Activated CD4-positive, alpha-beta T cell treated with anti-CD3 and anti-CD28 coated beads, Interleukin-10, Interleukin-2, amounts not matched to agents 100 ng/mL and 50 ng/mL, durations not matched to agents 16 hours and 8 hours (primary cell): Measurements from ENCODE around the gene DENND2D.

ENCODE experiments used
- DNase-seq: peaks from one replicate; pipeline ENCODE4 v3.0.0-alpha.2; 2020

Gene DENND2D

GRCh38 chr1:111174070-111174469, 26.4 kb downstream of the DENND2D start:
- no peak for DNase-seq

DNA sequence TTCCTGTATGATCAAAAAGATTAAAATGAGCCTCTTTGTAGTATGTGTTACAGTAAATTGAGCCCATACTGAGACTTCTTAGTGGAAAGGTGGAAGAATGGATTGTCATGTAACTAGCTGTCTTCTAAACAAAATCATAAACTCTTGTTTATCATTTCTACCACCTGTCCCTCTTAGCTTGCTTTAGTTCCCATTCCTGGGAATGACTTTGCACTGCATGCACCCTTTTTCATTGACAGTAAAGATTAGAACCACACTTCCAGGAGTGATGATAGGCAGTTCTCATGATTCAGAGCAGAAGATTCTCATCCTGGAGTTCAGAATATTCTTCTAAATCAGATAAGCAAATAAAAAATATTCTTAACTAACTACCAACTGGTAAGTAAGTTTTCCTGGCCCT, 28.0 kb downstream of the DENND2D start:
- DNase-seq = no peak

DNA sequence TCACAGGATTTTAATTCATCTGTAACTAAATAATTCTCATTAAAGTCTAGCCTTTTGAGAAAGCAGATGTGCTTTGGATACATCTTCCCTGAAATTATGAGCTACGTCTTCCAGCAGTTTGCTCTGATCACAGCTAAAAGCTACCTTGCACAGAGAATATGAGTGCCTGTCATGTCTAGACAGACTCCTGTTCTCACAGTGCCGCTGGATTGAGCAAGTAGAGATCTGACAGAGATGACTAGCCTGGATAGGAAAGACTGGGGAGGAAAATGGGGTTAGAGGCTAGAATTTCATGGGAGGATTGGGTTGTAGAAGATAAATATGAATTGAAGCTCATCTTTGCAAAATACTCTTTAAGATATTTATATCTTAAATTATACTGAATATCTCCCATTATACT, 36.3 kb downstream of the DENND2D start:
- no peak for DNase-seq

DNA sequence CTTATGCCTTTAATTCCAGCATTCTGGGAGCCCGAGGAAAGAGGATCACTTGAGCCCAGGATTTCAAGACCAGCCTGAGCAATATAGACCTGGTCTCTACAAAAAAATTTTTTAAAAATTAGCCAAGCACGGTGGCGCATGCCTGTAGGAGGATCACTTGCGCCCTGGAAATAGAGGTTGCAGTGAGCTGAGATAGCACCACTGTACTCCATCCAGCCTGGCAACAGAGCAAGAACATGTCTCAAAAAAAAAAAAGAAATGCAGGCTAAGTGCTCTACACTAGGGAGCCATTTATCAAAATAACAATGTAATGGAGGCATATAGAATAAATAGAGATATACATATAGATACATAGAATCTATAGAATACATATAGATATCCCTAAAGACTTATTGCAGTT, 37.1 kb downstream of the DENND2D start:
- no peak for DNase-seq

DNA sequence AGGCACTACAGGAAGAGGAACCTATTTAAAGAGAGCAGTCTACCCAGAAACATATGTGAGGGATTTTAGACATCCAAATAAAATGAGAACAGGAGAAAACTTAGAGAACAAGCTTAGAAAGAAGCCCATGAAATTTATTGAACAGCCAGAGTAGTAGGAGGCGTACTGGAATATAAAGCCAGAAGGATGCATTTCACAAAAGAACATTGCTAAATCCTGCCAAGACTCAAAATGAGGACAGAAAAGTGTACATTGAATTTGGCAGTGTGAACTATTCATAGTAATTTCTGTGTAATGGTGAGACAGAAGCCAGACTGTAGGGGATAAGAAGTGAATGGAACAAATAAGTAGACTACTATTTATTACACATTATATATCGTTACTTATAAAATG, 38.0 kb downstream of the DENND2D start:
- DNase-seq = no peak

DNA sequence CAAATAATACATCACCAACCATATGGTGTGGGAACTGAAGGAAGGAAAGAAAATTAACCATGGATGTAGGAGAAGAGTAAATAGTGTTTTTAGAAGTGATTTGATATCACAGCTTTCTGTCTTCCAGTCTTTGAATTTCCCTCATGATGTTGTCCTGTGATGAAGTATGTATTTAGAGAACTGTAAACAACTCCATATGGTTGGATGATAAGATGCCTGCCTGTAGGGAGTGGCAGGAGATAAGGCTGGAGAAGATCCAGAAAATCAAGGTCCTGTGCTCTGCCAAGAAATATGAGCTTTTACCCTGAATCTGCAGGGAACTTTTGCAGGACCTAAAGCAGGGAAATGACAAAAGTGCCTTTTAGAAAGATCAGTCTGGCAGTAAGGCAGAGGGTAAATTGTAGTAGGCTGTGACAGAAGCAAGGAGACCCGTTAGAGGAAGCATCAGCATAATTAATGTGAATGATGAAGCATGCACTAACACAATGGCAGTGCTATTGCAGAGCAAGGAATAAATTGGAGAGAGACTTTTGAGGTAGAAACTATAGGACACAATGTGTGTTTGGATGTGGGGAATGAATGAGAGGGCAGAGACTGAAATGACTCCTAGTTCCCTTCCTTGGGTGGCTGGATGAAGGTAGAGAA, 38.5 kb downstream of the DENND2D start:
- no peak for DNase-seq

- DNase-seq = no peak
Measured at GRCh38 chr1:111157431-111157830, 43.0 kb downstream of the DENND2D start.

DNA sequence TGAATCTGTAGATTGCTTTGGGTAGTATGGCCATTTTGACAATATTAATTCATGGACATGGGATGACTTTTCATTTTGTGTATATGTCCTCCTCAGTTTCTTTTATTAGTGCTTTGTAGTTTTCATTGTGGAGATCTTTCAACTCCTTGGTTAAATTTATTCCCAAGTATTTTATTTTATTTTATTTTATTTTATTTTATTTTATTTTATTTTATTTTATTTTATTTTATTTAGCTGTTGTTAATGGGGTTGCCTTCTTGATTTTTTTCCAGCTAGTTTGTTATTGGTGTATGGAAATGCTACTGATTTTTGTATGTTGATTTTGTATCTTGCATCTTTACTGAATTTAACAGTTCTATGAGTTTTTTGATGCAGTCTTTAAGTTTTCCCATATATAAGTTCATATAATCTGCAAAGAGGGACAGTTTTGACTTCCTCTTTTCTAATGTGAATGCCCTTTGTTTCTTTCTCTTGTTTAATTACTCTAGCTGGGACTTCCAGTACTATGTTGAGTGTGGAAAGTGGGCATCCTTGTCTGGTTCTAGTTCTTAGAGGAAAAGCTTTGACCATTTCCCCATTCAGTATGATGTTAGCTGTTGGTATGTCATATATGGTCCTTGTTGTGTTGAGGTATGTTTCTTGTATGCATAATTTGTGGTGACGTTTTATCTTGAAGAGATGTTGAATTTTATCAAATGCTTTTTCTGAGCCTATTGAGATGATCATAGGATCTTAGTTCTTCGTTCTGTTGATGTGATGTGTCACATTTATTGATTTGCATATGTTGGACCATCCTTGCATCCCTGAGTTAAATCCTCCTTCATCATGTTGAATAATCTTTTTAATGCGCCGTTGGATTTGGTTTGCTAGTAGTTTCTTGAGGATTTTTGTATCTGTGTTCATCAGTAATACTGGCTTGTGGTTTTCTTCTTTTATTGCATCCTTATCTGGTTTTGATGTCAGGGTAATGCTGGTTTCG, 46.1 kb downstream of the DENND2D start:
- no peak for DNase-seq

GRCh38 chr1:111151838-111152237, 48.6 kb downstream of the DENND2D start:
- no peak for DNase-seq

DNA sequence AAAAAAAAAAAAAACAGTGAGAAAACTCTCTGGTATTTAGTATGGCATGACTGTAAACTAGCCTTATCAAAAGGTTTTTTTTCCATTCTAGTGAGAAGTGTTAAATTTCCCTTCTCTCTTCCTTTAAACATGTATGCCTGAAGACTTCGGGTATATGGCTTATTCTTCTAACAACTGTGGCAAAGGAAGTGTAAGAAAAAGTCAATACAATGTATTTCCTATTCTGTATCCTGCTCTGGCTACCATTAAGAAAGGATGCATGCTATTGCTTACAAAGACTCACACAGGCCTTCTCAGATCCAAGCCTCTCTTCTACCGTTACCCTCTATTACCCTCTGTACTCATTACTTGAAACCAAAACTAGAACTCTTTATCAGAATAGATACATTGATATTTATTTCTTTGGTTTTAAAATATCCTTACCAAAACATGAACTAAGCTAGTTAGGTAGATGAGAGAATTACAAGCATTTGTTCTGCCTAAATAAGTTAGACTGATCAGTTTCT, 52.0 kb downstream of the DENND2D start:
- DNase-seq = no peak

DNA sequence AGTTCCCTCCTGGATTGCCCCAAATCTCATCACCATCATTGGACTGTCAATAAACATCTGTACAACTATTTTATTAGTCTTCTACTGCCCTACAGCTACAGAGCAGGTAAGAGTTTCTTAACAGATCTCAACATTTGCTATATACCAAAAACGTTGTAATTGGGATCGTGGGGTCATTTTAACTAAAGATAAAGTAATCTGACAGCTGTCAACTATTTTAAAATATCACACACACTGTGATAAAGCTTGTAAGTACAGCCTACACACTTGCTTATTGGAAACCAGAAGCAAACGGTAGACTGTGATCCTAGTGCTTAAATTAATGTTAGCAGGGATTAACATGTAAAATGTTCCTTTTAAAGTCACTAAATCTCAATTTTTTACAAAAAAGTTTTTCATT, 52.5 kb downstream of the DENND2D start:
- no peak for DNase-seq

DNA sequence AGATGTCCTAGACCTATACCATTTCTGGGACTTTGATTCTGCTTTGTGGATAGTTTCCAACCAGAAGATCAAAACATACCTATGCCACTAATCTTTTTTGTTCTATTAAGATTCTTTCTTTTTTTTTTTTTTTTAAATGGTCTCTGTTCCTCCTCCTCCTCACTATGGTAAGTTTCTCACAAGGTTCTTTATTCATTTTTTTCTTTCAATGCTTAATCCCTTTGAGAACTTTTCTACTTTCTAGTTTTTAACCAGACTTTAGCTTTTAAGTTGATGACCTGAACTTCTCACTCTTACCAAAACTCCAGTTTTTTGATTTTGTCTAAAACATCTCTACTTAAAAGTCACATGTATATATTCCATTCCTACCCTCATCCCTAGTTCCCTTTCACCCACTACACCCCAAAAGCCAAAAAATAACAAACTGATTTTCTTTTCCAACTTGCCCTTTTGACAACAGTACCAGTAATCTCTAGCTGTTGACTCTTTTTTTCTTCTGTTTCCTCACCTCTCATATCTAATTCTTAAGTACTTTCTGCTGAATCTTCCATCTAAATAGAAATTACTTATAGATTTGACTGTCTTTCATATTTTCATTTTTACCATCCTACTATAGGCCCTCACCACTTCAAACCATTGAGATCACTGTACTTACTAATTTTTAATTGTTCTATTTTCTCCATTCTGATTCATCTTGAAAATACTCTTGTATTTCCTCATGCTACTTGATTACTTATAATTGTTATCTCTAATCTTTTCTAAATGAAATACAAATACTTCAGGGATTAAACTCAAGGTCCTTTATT, 54.3 kb downstream of the DENND2D start:
- no peak for DNase-seq

GRCh38 chr1:111145542-111145941, 54.9 kb downstream of the DENND2D start:
- DNase-seq = no peak

DNA sequence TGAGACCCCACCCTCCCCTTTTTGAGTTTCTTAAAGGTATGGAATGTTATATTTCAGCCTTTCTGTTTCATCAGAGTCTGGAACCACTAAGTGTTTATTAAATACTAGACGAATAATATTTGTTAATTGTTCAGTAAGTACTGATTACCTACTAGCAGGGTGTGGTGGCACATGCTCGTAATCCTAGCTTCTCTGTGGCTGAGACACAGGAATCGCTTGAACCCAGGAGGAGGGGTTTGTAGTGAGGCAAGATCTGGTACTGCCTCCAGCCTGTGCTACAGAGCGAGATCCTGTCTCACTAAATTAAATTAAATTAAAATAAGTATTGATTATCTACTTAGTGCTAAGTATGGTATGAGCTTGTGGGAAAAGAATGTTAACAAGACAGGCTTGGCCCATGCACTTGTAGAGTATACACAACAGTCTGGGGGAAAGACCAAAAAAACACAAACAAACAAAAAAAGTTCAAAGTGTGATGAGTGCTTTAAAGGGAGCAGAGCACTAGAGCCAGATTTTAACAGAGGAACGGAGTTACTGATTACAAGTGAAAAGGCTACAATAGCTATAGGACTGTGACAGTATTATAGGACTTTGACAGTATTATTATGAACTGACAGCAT, 58.0 kb downstream of the DENND2D start:
- DNase-seq = no peak

- no peak for DNase-seq
Measured at GRCh38 chr1:111141245-111142220, 58.9 kb downstream of the DENND2D start.

- no peak for DNase-seq
Measured at GRCh38 chr1:111140680-111140967, 59.8 kb downstream of the DENND2D start.

GRCh38 chr1:111139956-111140679, 60.3 kb downstream of the DENND2D start, which contains the start of the genes CEPT1 and DRAM2:
TSS of gene CEPT1 (plus strand) at chr1:111140223. CDS start at chr1:111147715, 7,492 bp downstream.
TSS of gene DRAM2 (minus strand) at chr1:111140093. CDS start at chr1:111131554, 8,539 bp downstream.
- DNase-seq = peak; percentile 96

DNA sequence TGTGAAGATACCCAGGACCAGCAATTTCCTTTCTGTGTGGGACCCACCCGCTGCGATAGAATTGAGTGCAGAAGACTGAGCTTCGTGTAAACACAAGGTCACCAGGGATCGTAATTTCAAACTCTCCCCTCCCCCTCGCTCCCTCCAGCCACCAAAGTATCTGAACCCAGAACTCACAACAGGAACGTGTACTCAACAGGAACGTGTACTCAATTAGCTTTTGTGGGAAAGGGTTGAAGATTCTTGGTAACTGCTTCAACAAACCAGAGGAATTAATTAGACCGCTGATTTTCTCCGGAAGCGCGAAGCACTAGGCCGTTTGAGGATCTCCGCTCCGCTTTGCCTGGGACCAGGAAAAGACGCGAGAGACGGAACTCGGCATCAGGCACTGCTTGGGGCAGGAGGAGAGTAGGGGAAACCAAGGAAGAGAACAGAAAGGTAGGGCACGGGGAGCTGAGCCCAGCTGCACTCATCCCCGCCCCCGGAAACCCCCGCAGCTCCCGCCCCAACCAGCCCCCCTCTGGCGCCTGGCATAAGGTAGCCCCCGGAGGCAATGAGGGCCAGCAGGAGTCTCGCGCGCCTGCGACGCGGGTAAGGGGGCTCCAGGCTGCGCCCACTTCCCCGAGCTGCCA, 61.0 kb downstream of the DENND2D start:
- DNase-seq = peak; percentile 61
